Activated CD8-positive, alpha-beta memory T cell treated with anti-CD3 and anti-CD28 coated beads, Interleukin-2, amount 10 ng/mL, durations not matched to agents 7 days and 5 days (primary cell): Measurements from ENCODE around the gene SCAANT1. TPM values are rescaled to one million over a fixed set of nuclear protein-coding genes. Genes with fewer than 3 reads are reported as not detected.

Experiments
- ATAC-seq: fragments of 150-1000 bp; cut with Tn5 transposase; one replicate; pipeline ENCODE4 v1.10.0; 2021; ENCODE audit warnings: moderate library complexity
- CTCF ChIA-PET: fragments of 350-600 bp; sonication (Branson Sonifier 250); formaldehyde crosslinking; loops from one replicate; lab custom pipeline; 2021; ENCODE audit warnings: antibody characterized with exemption; lab: Charles Lee
- DNase-seq: peaks from one replicate; pipeline ENCODE4 v3.0.0-alpha.2; 2020
- H3K27ac Mint-ChIP-seq: one replicate; pipeline ENCODE4 v1.8.0; 2021; ENCODE audit warnings: mild to moderate bottlenecking, mixed read lengths
- H3K27me3 Mint-ChIP-seq: one replicate; pipeline ENCODE4 v1.8.0; 2021; ENCODE audit warnings: mixed read lengths
- H3K36me3 Mint-ChIP-seq: one replicate; pipeline ENCODE4 v1.8.0; 2021; ENCODE audit warnings: mild to moderate bottlenecking, mixed read lengths
- H3K4me1 Mint-ChIP-seq: one replicate; pipeline ENCODE4 v1.8.0; 2021; ENCODE audit warnings: mixed read lengths
- H3K4me3 Mint-ChIP-seq: one replicate; pipeline ENCODE4 v1.8.0; 2021; ENCODE audit warnings: mild to moderate bottlenecking, moderate library complexity, mixed read lengths
- H3K9me3 Mint-ChIP-seq: one replicate; pipeline ENCODE4 v1.8.0; 2022; ENCODE audit warnings: low read depth, mixed read lengths
- total RNA-seq, 2 experiments: library from RNA; stranded (reverse); gene quantifications; one replicate each; pipeline ENCODE4 v1.2.3, GENCODE V29; 2021

The SCAANT1 gene
- 1 to 10 TPM in 1 of 2 experiments, not detected in 1; 1.3 TPM for total RNA-seq

DNA sequence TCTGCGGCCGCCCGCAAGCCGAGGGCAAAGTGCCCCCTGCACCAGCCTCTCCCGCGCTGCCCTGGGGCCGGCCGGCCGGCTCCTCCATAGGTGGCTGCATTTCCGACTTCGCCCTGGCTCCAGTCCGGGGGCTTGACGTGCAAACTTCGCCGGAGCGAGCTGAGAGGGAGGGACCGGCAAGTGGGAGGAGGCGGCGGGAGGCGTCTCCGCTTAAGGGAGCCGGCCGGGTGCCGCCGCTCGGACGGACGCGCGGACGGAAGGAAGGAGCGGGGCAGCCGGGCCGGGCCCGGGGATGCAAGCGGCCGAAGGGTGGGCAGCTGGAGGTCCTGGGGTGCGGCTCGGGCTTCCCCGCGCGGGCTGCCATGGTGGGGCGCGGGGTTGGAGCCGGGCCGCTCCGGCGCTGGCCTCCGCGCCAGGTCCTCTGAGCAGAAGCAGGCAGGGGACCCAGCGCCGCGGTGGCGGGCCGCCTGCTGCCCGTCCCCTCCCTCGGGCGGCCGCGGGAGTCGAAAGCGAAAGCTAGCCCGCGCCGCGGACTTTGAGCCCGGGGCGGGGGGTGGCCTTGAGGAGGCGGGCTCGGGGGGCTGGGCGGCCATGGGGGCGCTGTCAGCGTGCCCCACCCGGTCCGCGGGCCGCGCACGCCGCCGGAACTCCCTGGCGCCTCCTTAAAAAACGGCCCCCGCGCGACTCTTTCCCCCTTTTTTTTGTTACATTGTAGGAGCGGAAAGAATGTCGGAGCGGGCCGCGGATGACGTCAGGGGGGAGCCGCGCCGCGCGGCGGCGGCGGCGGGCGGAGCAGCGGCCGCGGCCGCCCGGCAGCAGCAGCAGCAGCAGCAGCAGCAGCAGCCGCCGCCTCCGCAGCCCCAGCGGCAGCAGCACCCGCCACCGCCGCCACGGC, at the start of gene SCAANT1:
SCAANT1 (minus strand) TSS at position 511 of the 895 bp plus-strand sequence.
- ATAC-seq: peak; percentile 79
- Mint-ChIP-seq H3K36me3 (peaks cover 33% of the 10 kb centered on the region), H3K4me1 (peaks cover 51% of the 10 kb centered on the region), H3K27me3 (no peaks in the 10 kb centered on the region), H3K4me3 (peak within 1 kb of the TSS; percentile 86), H3K27ac (peak within 1 kb of the TSS; percentile 98), H3K9me3 (no peaks in the 10 kb centered on the region)
- peak; percentile 89 for DNase-seq
- CTCF ChIA-PET: interaction anchor here (0.9 to 1.4 kb wide), 8 partner anchors 16 to 111 kb away, joined by 3 to 4 read pairs (median 3); partner anchors contain the start of gene PSMD6

DNA sequence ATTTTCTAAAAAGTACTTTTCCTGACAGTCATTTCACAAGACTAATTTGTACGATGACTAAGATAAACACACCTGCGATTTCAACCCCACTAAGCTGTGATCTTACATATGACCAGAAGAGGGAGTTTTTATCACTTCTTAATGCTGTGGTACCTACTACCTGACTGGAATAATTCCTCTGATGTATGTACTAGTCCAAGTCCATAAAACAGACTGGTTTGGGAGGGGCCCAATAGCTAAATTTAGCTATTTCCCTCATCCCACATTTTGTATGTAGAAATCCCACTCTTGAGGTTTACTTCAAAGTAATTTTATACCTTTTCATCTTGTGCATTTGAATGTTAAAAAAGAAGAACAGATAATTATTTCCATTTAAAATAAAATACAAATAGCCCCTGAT, 49.7 kb upstream of the SCAANT1 start:
- H3K9me3 Mint-ChIP-seq: no peaks in the 10 kb centered on the region
- peaks cover 53% of the 10 kb centered on the region for H3K4me1 Mint-ChIP-seq
- peaks cover 4% of the 10 kb centered on the region for H3K36me3 Mint-ChIP-seq
- H3K27ac Mint-ChIP-seq: no peak overlapping the region
- no peak for DNase-seq
- no peaks in the 10 kb centered on the region for H3K27me3 Mint-ChIP-seq
- H3K4me3 Mint-ChIP-seq: no peak overlapping the region
- ATAC-seq: peak; percentile 82
- CTCF ChIA-PET: interaction anchor here (0.7 to 4.2 kb wide), 14 partner anchors 9 to 61 kb away, joined by 3 to 58 read pairs (median 5); partner anchors contain the start of gene PSMD6

DNA sequence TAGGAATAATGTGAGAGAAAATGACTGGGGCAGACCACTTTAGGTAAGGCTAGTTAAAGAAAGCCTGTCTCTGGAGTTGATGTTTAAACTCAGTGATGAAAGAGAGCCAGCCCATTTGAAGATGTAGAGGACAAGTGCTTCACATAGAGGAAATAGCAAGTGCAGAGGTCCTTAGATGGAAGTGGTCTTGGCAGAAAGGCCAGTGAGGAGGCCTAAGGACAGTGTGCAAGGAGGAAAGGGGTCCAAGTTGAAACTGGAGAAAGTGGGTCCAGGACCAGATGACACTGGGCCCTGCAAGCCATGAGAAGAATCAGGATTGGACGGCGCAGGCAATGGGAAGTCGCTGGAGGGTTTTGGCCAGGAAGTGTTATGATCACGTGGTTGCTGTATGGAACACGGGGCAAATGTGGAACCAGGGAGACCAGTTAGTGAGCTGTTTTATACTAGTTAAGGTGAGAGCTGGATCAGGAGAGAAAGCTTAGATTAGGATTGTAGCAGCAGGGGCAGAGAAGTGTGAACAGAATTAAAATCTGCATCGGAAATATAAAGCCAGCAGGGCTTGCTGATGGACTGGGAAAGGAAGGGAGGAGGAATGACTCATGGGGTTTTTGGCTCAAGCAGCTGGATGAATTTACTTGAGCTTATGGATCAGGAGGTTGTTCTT, 48.0 kb upstream of the SCAANT1 start:
- no peaks in the 10 kb centered on the region for H3K9me3 Mint-ChIP-seq
- H3K4me1 Mint-ChIP-seq: peaks cover 43% of the 10 kb centered on the region
- ATAC-seq (no peak), DNase-seq (no peak)
- peaks cover 7% of the 10 kb centered on the region for H3K36me3 Mint-ChIP-seq
- H3K27me3 Mint-ChIP-seq: no peaks in the 10 kb centered on the region
- peak overlapping the region; percentile 61 for H3K27ac Mint-ChIP-seq
- H3K4me3 Mint-ChIP-seq: no peak overlapping the region
- CTCF ChIA-PET: interaction anchor here (0.5 to 4.2 kb wide), 7 partner anchors 9 to 128 kb away, joined by 3 to 58 read pairs (median 3); partner anchors contain the start of gene PSMD6

DNA sequence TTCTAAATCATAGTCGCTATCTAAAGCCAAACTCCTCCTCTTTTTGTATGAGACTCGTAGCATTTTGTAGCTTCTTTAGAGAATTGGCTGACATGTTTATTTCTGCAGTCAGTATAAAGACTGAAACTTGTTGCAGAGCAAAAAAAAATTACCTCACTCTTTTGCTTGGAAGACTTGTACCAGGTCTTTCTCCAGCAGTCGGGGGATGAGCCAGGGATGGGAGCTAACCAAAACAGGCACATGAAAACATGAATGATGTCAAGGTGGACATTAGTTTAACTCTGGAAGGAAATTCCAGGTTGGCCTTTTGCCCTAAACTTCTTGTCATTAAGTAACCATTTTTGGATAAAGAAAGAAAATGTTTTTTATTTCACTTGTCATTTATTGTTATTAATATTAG, 47.0 kb upstream of the SCAANT1 start:
- DNase-seq (no peak), ATAC-seq (no peak)
- Mint-ChIP-seq H3K9me3 (no peaks in the 10 kb centered on the region), H3K27me3 (no peaks in the 10 kb centered on the region), H3K27ac (no peak overlapping the region), H3K4me3 (no peak overlapping the region), H3K36me3 (peaks cover 11% of the 10 kb centered on the region), H3K4me1 (peaks cover 35% of the 10 kb centered on the region)
- CTCF ChIA-PET: interaction anchor here (1.1 to 2.2 kb wide), 3 partner anchors 9 to 64 kb away, joined by 3 to 11 read pairs (median 5); partner anchors contain the start of gene PSMD6

DNA sequence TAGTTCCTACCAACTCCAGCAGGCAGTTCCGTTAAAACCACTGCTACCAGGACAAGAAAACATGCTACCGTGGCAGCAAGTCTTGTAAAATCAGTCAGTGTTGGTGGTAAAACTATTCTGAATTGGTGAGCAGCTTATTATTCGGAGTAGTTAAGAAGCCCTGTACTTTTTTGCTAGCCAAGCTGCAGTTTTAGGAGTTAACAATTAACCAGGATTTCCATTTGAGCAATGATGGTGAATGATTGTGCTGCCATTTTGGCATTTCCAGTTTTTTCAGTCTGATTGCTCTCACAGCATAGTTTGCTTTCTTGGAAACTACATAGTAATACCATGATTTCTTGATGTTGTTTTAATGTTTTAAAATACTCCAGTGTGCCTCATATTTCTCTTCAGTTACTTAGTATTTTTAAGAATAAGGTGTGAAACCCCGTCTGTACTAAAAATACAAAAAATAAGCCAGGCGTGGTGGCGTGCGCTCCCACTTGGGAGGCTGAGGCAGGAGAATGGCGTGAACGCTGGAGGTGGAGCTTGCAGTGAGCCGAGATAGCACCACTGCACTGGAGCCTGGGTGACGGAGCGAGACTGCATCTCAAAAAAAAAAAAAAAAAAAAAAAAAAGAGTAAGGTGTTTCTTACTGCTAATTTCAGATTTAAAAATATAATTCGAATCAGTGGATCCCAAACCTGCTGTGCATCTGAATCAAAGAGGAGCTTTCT, 43.8 kb upstream of the SCAANT1 start:
- peaks cover 23% of the 10 kb centered on the region for H3K36me3 Mint-ChIP-seq
- no peak overlapping the region for H3K4me3 Mint-ChIP-seq
- no peak overlapping the region for H3K27ac Mint-ChIP-seq
- H3K9me3 Mint-ChIP-seq: no peaks in the 10 kb centered on the region
- H3K27me3 Mint-ChIP-seq: no peaks in the 10 kb centered on the region
- CTCF ChIA-PET: no interaction called here
- ATAC-seq: no peak
- peaks cover 35% of the 10 kb centered on the region for H3K4me1 Mint-ChIP-seq
- no peak for DNase-seq

DNA sequence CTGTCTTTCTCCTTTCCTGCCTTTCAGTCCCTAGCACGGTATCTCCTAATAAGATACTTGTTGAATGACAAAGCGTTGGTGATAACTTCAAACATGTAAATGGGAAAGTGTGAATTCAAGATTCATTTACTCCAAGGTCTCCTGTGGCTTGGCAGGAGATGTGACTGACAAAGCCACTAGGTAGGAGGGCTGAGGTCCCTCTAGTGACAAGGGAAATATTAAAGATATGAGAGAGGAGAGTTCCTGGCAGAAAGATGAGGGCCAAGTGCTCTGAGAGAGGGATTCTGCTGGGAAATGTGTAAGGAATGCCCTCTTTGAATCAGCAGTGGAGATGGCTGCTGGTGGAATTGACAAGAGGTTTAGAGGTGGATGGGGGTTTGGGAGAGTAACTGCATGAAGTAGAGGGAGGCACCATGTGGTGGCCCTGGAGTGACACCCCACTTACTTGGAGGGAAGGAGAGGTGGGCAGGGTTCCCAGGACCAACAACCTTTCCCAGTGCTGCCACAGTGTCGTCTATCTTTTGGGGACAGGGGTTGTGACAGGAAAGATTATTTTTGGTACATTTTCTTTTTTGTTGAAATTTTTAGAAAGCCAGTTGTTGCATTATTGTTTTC, 43.0 kb upstream of the SCAANT1 start:
- Mint-ChIP-seq H3K27ac (no peak overlapping the region), H3K9me3 (no peaks in the 10 kb centered on the region), H3K4me3 (no peak overlapping the region), H3K36me3 (peaks cover 23% of the 10 kb centered on the region), H3K4me1 (peaks cover 35% of the 10 kb centered on the region), H3K27me3 (no peaks in the 10 kb centered on the region)
- no peak for ATAC-seq
- CTCF ChIA-PET: no interaction called here
- DNase-seq: no peak

DNA sequence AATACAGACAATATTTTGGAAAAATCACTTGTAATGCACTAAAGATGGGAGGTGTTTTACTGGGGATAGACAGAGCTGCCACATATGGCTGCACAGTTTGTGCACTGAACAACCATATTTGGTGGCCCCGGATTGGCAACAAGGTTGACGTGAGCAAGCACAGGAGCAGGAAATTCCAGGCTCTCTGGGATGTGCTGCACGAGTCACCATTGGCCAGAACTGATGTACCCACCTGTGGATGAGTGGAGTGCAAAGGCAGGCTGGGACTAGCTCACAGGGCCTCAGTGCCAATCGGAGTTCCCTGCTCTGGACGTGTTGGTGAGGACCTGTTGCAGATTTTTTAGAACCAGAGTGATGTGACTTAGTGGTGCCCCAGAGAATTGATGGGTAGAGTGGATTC, 42.0 kb upstream of the SCAANT1 start:
- Mint-ChIP-seq H3K9me3 (no peaks in the 10 kb centered on the region), H3K27ac (no peak overlapping the region), H3K27me3 (no peaks in the 10 kb centered on the region), H3K36me3 (peaks cover 23% of the 10 kb centered on the region), H3K4me1 (peaks cover 36% of the 10 kb centered on the region), H3K4me3 (no peak overlapping the region)
- CTCF ChIA-PET: no interaction called here
- ATAC-seq (no peak), DNase-seq (no peak)

DNA sequence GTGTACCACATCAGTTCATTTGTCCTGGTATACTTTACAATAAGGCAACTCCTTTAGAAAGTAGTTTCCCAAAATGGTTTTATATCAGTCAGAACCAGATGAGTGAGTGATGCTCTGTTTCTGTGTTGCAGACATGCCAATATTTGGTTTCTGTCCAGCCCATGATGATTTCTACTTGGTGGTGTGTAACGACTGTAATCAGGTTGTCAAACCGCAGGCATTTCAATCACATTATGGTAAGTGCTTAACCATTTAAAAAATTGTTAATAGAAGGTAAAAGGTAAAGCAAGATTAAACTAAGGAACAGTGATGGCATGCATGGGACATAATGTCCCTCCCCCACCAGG, 40.0 kb upstream of the SCAANT1 start:
- Mint-ChIP-seq H3K36me3 (peaks cover 26% of the 10 kb centered on the region), H3K27me3 (no peaks in the 10 kb centered on the region), H3K27ac (peak overlapping the region; percentile 80), H3K4me1 (peaks cover 42% of the 10 kb centered on the region), H3K9me3 (no peaks in the 10 kb centered on the region), H3K4me3 (peak overlapping the region; percentile 46)
- CTCF ChIA-PET: interaction anchor here (1.4 to 1.6 kb wide), 2 partner anchors 8 to 16 kb away, joined by 3 to 8 read pairs; no protein-coding TSS in a partner anchor
- DNase-seq (no peak), ATAC-seq (peak; percentile 58)

DNA sequence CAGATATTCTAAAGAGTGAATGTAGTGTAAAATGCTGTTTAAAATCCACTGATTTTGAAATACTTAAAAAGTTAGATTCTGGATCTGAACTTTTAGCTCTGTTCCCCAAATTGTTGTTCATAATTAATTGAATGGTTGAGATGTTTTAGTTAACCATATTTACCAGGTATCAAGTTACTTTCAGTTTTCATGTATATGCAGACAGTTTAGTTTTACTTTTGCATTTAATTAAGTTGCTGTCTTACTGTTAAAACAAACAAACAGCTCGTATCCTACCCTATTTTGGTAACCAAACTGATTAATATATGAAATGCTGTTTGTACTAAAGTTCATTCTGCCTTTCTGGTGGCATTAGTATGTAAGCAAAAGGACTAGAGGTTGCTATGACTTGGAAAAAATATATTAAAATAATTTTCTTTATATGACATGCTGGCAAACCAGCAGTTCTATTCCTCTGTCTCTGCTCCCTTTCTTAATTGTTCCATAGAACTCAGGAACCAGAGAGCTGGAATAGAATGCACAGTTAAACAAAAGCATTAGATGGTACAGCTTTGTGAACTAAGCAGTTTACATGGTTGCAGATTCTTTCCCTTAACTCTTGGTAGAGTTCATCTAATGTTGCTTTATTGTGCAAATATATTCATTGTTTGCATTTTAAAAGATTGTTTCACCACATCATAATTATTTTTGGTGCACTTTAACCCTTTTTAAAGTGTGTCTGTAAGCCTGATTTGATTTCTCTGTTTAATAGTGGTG, 39.5 kb upstream of the SCAANT1 start:
- ATAC-seq (peak; percentile 72), DNase-seq (no peak)
- H3K9me3 Mint-ChIP-seq: no peaks in the 10 kb centered on the region
- CTCF ChIA-PET: interaction anchor here (0.7 to 1.8 kb wide), 7 partner anchors 9 to 72 kb away, joined by 3 to 8 read pairs (median 4); no protein-coding TSS in a partner anchor
- H3K4me1 Mint-ChIP-seq: peaks cover 43% of the 10 kb centered on the region
- peak overlapping the region; percentile 65 for H3K4me3 Mint-ChIP-seq
- peaks cover 24% of the 10 kb centered on the region for H3K36me3 Mint-ChIP-seq
- peak overlapping the region; percentile 83 for H3K27ac Mint-ChIP-seq
- no peaks in the 10 kb centered on the region for H3K27me3 Mint-ChIP-seq

DNA sequence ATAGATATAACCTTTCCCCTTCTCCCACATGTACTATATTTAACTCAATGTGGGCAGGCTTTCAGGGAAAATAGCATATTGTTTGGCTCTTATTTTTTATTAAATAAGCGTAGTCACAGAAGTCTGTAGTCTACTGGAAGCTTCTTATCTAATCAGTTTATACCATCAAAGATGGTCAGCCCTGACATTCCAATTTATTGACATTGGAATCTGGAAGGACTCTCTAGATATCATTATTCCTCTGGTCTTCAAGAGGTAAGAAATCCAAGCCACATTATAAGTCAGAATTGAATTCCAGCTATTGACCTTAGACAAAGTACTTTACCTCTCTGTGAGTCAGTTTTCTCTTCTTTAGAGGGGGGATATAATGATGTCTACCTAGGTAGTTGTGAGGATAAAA, 38.5 kb upstream of the SCAANT1 start:
- H3K4me3 Mint-ChIP-seq: peak overlapping the region; percentile 65
- CTCF ChIA-PET: interaction anchor here (0.7 to 1.8 kb wide), 6 partner anchors 10 to 43 kb away, joined by 3 to 8 read pairs (median 4); no protein-coding TSS in a partner anchor
- ATAC-seq: no peak
- H3K36me3 Mint-ChIP-seq: peaks cover 24% of the 10 kb centered on the region
- no peaks in the 10 kb centered on the region for H3K9me3 Mint-ChIP-seq
- no peaks in the 10 kb centered on the region for H3K27me3 Mint-ChIP-seq
- no peak for DNase-seq
- H3K27ac Mint-ChIP-seq: peak overlapping the region; percentile 83
- peaks cover 43% of the 10 kb centered on the region for H3K4me1 Mint-ChIP-seq

DNA sequence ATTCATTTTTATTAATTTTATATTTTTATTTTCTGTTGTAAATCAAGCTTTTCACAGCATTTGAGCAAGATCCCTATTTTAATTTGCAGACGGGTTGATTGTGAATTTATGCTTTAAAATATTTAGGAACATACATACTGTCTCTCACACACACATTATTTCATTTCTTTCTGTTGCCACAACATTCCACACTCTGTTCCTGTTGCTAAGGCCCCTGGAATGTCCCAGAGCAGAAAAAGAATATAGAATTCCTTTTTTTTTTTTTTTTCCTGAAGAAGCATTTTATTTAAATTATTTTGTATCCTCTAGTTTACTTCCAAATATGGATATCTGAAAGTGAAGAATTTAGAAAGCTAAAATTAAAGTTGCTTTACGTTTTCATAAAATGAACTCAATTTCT, 36.8 kb upstream of the SCAANT1 start:
- CTCF ChIA-PET: no interaction called here
- Mint-ChIP-seq H3K27me3 (no peaks in the 10 kb centered on the region), H3K4me1 (peaks cover 43% of the 10 kb centered on the region), H3K27ac (no peak overlapping the region), H3K4me3 (no peak overlapping the region), H3K36me3 (peaks cover 29% of the 10 kb centered on the region), H3K9me3 (no peaks in the 10 kb centered on the region)
- DNase-seq (no peak), ATAC-seq (no peak)

DNA sequence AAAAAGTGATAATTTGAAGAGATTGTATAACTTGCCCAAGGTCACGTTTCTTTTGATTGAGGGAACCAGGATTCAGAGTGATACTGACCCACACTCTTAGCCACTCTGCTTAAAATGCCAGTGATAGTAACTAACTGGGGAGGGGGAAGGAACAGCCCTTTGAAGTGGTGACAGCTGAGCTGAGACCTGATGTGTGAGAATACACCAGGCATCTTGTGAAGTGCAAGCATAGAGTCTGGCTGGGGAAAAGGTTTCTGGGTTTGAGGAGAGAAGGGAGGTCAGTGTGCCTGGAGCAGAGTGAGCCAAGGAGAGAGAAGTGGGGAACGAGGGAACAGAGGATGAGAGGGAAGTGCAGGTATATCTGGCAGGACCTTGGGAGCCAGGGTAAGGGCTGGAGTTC, 35.4 kb upstream of the SCAANT1 start:
- Mint-ChIP-seq H3K9me3 (no peaks in the 10 kb centered on the region), H3K4me3 (no peak overlapping the region), H3K36me3 (peaks cover 28% of the 10 kb centered on the region), H3K4me1 (peaks cover 53% of the 10 kb centered on the region), H3K27ac (peak overlapping the region; percentile 16), H3K27me3 (no peaks in the 10 kb centered on the region)
- CTCF ChIA-PET: interaction anchor here (1.0 to 1.1 kb wide), 2 partner anchors 14 to 35 kb away, joined by 3 read pairs; partner anchors contain the start of gene SCAANT1
- ATAC-seq: no peak
- DNase-seq: no peak
